GM19035 (cell line): ENCODE results near the gene NKPD1.
A peak's percentile ranks its signal among the peaks of the same experiment; 100 is the strongest.

Experiments
- ATAC-seq: cut with Tn5 transposase; IDR thresholded peaks from one replicate; pipeline ENCODE4 v1.9.1; 2021; ENCODE audit not compliant: unreplicated experiment

NKPD1 gene

DNA sequence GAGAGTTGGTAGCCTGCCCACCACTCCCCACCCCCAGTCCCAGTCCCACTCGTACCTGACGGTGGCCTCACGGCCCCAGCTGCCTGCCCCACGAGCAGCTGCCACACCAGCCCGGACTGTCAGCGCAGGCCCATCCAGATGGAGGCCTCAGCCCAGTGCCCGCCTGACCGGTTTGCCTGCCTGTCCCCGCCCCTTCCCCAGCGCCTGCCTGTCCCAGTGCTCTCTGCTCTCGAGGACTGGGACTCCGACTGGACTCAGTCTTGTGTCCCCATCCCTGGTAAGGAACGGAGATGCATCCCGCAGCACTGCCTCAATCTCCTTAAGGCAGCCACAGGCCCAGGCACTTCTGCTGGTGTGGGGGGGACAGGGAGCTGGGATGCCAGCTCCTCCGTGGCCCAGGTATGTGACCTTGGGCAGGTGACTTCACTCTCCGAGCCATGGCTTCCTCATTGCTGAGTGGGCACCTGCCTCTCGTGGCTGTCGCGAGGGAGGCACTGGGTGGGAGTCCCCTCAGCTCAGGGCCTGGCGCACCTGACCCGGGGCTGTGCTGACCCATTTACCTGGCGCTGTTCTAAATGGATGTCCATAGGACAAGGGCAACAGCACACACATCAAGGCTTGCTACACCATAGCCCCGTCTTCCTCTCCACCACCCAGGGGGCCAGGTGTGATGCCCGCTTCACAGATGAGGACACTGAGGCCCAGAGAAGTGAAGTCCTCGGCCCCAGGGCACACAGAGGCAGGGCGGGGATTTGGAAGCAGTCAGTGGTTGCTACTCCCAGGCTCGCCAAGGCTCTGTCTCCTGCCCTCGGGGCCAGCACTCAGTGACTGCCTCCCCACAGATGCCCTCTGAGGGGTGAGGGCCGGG, at the start of gene NKPD1:
Gene NKPD1, minus strand, starts transcription at position 113 of the 868 bp plus-strand sequence. CDS start 832 bp downstream, outside the sequence.
- ATAC-seq, result no peak

GRCh38 chr19:45206328-45206727, 45.5 kb upstream of the NKPD1 start:
- no peak for ATAC-seq

- ATAC-seq, result no peak
Observed at GRCh38 chr19:45205810-45206209, 45.0 kb upstream of the NKPD1 start.

DNA sequence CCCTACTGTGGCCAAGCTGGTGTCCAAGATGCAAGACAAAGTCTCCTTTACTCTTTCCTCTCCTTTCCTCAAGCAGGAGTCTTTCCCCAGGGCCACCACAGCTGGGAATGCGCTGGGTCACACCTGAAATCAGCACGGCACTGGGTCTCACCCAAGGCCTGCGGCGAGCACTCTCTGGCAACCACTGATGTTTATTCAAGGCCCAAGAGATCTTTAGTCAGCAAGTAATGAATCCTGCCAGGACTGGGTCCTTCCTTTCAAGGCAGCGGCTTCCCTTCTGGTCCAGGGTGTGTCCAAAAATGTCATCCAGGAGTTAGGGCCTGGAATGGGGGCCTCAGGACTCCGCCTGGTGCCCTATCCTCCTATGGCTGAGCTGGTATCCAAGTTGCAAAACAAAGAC, 41.9 kb upstream of the NKPD1 start:
- no peak for ATAC-seq

DNA sequence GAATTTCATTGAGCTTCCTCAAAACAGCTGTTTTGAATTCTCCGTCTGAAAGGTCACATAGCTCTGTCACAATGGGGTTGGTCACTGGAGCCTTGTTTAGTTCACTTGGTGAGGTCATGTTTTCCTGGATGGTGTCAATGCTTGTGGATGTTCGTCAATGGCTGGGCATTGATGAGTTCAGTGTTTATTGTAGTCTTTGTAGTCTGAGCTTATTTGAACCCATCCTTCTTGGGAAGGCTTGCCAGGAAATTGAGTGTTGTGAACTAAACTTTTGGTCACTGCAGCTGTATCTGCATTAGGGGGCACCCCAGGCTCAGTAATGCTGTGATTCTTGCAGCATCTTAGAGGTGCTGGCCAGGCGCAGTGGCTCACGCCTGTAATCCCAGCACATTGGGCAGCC, 39.8 kb upstream of the NKPD1 start:
- ATAC-seq, result no peak

- no peak for ATAC-seq
Observed at GRCh38 chr19:45195764-45196163, 35.0 kb upstream of the NKPD1 start.

GRCh38 chr19:45191375-45191774, 30.6 kb upstream of the NKPD1 start:
- no peak for ATAC-seq

- ATAC-seq, result no peak
Observed at GRCh38 chr19:45189971-45190370, 29.2 kb upstream of the NKPD1 start.

GRCh38 chr19:45187421-45188100, 26.8 kb upstream of the NKPD1 start:
- ATAC-seq, result no peak

DNA sequence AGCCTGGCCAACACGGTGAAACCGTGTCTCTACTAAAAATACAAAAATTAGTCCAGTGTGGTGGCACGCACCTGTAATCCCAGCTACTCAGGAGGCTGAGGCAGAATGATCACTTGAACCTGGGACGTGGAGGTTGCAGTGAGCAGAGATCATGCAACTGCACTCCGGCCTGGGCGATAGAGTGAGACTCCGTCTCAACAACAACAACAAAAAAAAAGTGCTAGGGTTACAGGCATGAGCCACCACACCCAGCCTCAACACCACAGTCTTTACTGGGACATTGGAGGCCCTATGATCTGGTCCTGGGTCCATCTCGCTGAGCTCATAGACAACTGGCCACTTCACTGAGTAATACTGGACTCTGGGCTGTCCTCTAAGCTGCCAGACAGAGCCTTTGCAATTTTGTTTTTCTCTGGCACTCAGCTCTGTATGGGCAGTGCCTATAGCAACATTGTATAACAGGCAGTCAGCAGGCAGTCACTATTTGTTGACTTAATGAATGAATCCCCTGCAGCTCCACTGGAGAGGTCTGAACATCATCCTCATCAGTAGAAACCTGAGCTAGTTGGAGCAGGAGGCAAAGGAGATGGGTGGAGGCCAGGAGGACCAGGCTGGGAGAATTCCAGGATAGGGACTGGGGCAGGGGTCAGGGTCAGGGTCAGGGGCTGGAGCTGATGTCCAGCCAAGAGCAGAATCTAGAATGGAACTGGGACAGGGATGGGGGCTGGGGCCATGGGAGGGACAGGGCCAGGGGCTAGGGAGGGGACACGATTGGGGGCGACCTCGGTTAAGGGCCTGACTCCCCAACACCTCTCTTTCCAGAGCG, 25.9 kb upstream of the NKPD1 start:
- no peak for ATAC-seq

DNA sequence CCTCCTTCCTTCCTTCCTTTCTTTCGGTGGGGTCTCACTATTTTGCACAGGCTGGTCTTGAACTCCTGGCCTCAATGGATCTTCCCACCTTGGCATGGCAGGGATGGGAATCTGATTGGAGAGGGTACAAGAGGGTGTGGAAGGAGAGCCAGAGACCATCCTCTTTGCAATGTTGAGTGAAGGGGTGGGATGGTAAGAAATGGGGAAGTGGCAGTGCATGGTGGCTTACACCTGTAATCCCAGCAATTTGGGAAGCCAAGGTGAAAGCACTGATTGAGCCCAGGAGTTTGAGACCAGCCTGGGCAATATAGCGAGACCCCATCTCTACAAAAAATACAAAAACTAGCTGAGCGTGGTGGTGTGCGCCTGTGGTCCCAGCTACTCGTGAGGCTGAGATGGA, 23.3 kb upstream of the NKPD1 start:
- ATAC-seq, result no peak

GRCh38 chr19:45182758-45183157, 22.0 kb upstream of the NKPD1 start:
- no peak for ATAC-seq

GRCh38 chr19:45180936-45181335, 20.2 kb upstream of the NKPD1 start:
- no peak for ATAC-seq

DNA sequence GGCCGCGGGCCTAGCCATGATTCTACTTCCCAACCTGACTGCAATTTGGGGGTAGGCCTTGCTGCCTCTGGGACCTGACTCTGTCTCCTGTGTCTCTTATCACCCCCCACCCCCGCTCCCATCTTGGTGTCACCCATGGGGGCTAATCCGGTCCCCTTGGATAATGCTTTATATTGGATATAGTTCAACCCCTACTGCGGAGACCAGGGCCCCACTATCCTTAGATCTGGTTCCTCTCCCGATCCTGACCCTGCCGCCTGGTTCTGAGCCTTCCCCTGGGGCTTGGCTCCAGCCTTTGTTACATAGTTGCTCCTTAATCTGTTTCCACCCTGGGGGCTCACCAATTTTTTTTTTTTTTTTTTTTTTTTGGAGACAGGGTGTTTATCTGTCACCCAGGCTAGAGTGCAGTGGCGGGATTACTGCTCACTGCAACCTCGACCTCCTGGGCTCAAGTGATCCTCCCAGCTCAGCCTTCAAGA, 19.1 kb upstream of the NKPD1 start:
- ATAC-seq, result no peak

- ATAC-seq, result no peak
Observed at GRCh38 chr19:45179072-45179891, 18.5 kb upstream of the NKPD1 start.

DNA sequence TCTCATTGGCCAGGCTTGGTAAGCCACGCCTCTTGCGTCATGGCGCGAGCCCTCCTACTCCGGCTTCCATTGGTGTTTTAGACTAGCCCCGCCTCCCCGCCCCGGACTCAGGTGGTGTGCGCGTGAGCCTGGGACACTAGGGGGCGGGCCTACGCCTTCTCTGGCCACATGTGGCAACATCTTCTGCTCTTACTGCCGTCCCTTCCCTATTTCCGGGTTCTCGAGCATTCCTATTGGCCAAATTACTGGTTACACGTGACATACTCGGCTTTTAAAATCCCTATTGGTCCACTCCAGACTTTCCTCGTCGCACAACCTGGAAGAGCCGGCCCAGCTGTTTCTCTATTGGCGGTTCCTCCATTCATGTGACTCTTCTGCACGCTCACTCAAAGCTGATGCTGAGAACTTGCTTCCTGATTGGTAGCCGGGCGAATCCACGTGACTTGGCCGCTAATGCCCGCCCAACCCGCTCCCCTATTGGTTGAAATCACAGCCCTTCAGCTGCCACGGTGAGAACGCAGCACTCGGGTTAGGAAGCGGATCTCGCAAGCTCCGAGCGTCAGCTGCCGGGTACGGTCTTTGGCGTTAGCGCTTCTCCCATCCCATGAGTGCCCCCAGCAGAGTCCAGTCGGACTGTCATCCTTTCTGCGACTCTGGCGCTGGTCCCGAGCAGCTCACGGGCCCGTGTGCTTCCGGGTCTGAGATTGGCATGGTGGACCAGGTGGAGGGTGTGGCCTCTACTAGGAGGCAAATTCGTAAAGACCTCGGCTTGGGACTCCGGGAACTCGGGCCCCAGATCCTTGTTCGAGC, 17.7 kb upstream of the NKPD1 start, which contains the start of gene BLOC1S3:
Gene BLOC1S3, plus strand, starts transcription at position 523 of the 810 bp plus-strand sequence. CDS start 513 bp downstream, outside the sequence.
- ATAC-seq, result peak; percentile 81

DNA sequence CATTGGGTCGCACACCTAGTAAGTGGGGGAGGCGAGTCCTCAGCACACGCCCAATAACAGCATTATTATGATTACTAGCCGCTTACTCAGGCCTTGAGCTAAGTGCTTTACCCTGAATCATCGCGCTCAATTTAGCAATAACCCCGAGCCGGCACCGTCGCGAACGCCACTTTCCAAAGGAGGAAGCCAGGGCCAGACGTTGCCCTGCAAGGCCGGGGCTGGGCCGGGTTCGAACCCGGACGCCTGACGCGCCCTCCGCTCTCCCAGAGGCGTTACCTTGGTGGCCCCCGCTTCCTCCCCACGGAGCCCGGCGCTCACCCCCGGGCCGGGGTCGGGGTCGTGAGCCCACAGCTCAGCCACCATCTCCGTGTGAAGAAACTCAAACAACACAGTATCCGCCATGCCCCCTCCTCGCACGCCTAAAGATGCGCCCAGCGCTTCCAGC, 17.1 kb upstream of the NKPD1 start, which contains the start of gene TRAPPC6A:
Gene TRAPPC6A, minus strand, starts transcription at position 421 of the 445 bp plus-strand sequence. Its CDS starts 19 bp downstream, at position 402.
- peak; percentile 2 for ATAC-seq

DNA sequence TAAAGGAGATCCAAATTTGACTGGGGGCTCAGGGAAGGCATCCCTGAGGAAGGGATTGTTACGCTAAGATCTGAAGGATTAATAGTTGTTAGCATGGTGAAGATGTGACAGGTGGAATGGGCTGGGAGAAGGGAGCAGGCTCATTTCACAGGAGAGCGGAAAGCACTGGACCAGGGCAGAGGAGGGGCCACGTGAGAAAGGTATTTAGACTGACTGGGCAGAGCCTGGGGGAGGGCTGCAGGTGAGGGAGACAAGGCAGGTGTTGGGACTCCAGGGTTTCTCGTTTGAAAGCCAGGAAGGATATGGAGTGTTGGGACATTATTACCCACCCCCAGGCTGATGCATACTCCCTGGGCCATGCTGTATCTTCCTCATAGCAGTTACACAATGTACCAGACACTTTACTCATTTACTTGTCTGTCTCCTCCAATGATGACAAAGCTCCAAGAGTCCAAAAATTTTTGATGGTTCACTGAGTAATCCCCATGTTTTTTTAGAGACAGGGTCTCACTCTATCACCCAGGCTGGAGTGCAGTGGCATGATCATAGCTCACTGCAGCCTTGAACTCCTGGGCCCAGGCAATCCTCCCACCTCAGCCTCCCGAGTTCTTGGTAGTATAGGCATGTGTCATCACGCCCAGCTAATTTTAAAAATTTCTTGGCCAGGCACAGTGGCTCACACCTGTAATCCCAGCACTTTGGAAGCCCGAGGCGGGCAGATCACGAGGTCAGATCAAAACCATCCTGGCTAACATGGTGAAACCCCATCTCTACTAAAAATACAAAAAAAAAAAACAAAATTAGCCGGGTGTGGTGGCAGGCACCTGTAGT, 14.9 kb upstream of the NKPD1 start:
- no peak for ATAC-seq
